DOHH2 (cell line): ENCODE data around the gene KCTD17.

Source experiments
- EZH2phosphoT487 ChIP-seq: fragments of 200-600 bp; sonication (generic); IDR thresholded peaks from 2 replicates; pipeline ENCODE4 v1.6.1; 2017; ENCODE audit warnings: borderline replicate concordance, mild to moderate bottlenecking, antibody characterized with exemption, low read length, moderate library complexity, mixed read lengths
- TF ChIP-seq, protein P1 (sequence below): fragments of 200-600 bp; sonication (generic); IDR thresholded peaks from one replicate; pipeline ENCODE4 v1.5.1; 2014; ENCODE audit warnings: antibody characterized with exemption, mild to moderate bottlenecking, low read depth, low read length; ENCODE audit not compliant: poor library complexity, severe bottlenecking

GRCh38 chr22:37070334-37070733 lies 18.8 kb downstream of the KCTD17 start:
- TF ChIP-seq, protein P1, sequence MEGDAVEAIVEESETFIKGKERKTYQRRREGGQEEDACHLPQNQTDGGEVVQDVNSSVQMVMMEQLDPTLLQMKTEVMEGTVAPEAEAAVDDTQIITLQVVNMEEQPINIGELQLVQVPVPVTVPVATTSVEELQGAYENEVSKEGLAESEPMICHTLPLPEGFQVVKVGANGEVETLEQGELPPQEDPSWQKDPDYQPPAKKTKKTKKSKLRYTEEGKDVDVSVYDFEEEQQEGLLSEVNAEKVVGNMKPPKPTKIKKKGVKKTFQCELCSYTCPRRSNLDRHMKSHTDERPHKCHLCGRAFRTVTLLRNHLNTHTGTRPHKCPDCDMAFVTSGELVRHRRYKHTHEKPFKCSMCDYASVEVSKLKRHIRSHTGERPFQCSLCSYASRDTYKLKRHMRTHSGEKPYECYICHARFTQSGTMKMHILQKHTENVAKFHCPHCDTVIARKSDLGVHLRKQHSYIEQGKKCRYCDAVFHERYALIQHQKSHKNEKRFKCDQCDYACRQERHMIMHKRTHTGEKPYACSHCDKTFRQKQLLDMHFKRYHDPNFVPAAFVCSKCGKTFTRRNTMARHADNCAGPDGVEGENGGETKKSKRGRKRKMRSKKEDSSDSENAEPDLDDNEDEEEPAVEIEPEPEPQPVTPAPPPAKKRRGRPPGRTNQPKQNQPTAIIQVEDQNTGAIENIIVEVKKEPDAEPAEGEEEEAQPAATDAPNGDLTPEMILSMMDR, result no peak
- TF ChIP-seq EZH2phosphoT487, result no peak
